Mesangial cell (primary cell): ENCODE data around the gene IL20RB. TPM values are rescaled to one million over a fixed set of nuclear protein-coding genes. Genes with fewer than 3 reads are reported as not detected.

Source experiments
- total RNA-seq: library from RNA; depleted of rRNA; stranded (reverse); fragments of >200 nt; gene quantifications from 2 replicates; pipeline ENCODE4 v1.2.3, GENCODE V29; 2015

The IL20RB gene
- total RNA-seq, result 0.33 and 0.63 TPM in 2 replicates

GRCh38 chr3:136957751-136958288 is at the start of gene IL20RB:
Gene IL20RB (plus strand): TSS chr3:136957983. CDS start chr3:136958114, 131 bp downstream.

Other genes with a start within 250 kb of the IL20RB start
- gene STAG1, start 205.6 kb upstream of the IL20RB start, total RNA-seq, result 9.5 and 14.2 TPM in 2 replicates
- 2.8 and 5.2 TPM in 2 replicates for gene SLC35G2, start 138.9 kb upstream of the IL20RB start, total RNA-seq
- 9.0 and 11.4 TPM in 2 replicates for gene NCK1, start 95.8 kb upstream of the IL20RB start, total RNA-seq